Activated CD4-positive, alpha-beta T cell treated with anti-CD3 and anti-CD28 coated beads, Interleukin-2, amount 10 ng/mL, durations not matched to agents 24 days and 14 days (primary cell): Measurements from ENCODE around the gene PRR15. TPM values are rescaled to one million over a fixed set of nuclear protein-coding genes. Genes with fewer than 3 reads are reported as not detected.
A peak's percentile ranks its signal among the peaks of the same experiment; 100 is the strongest.

Experiments used
- DNase-seq: peaks from one replicate; pipeline ENCODE4 v3.0.0; 2022
- H3K27ac Mint-ChIP-seq: one replicate; pipeline ENCODE4 v1.8.0; 2022; ENCODE audit warnings: mild to moderate bottlenecking, mixed read lengths
- H3K27me3 Mint-ChIP-seq: one replicate; pipeline ENCODE4 v1.8.0; 2022; ENCODE audit warnings: mixed read lengths
- H3K36me3 Mint-ChIP-seq: one replicate; pipeline ENCODE4 v1.8.0; 2022; ENCODE audit warnings: low read depth, mild to moderate bottlenecking, mixed read lengths
- H3K4me1 Mint-ChIP-seq: one replicate; pipeline ENCODE4 v1.8.0; 2021; ENCODE audit warnings: mixed read lengths
- H3K4me3 Mint-ChIP-seq: one replicate; pipeline ENCODE4 v1.8.0; 2022; ENCODE audit warnings: mild to moderate bottlenecking, moderate library complexity, mixed read lengths
- H3K9me3 Mint-ChIP-seq: one replicate; pipeline ENCODE4 v1.8.0; 2021; ENCODE audit warnings: mixed read lengths
- intact Hi-C: fragments of 100-400 bp; cut with micrococcal nuclease; formaldehyde crosslinking; loops from one replicate; pipeline ENCODE4 v1.15.1; 2023
- total RNA-seq: library from RNA; stranded (reverse); gene quantifications from 2 replicates; pipeline ENCODE4 v1.2.3, GENCODE V29; 2022

Gene PRR15
- total RNA-seq, 1 donor from 2014 or later, result not detected

- no peak overlapping the region for H3K27ac Mint-ChIP-seq
- intact Hi-C loops, result no loop called here
- DNase-seq, result no peak
Measured at GRCh38 chr7:29561271-29561670, 2.4 kb upstream of the PRR15 start.

GRCh38 chr7:29562307-29562706 lies 1.3 kb upstream of the PRR15 start:
- DNase-seq, result no peak
- Mint-ChIP-seq H3K9me3 (peaks cover 5% of the 10 kb centered on the region), H3K4me3 (no peak overlapping the region), H3K27me3 (peaks cover 69% of the 10 kb centered on the region), H3K27ac (no peak overlapping the region), H3K36me3 (peaks cover 4% of the 10 kb centered on the region), H3K4me1 (peaks cover 8% of the 10 kb centered on the region)
- intact Hi-C loops, result no loop called here

More at GRCh38 chr7:29561271-29561670, 2.4 kb upstream of the PRR15 start:
- Mint-ChIP-seq H3K36me3 (peaks cover 4% of the 10 kb centered on the region), H3K4me3 (no peak overlapping the region), H3K4me1 (peaks cover 8% of the 10 kb centered on the region), H3K9me3 (peaks cover 5% of the 10 kb centered on the region), H3K27me3 (peaks cover 60% of the 10 kb centered on the region)

- intact Hi-C loops, result loop anchor here (5.0 kb wide), 1 partner anchor 607 kb away; the partner anchor contains the start of gene TRIL
- Mint-ChIP-seq H3K27ac (no peak overlapping the region), H3K9me3 (peaks cover 5% of the 10 kb centered on the region), H3K4me3 (peak overlapping the region; percentile 85), H3K36me3 (peaks cover 4% of the 10 kb centered on the region), H3K27me3 (peaks cover 72% of the 10 kb centered on the region), H3K4me1 (peaks cover 8% of the 10 kb centered on the region)
- DNase-seq, result peak; percentile 64
Measured at GRCh38 chr7:29564496-29565223, 1.0 kb downstream of the PRR15 start.

GRCh38 chr7:29565224-29565630 lies 1.6 kb downstream of the PRR15 start:
- no peak overlapping the region for H3K27ac Mint-ChIP-seq
- DNase-seq, result no peak
- intact Hi-C loops, result loop anchor here (5.0 kb wide), 1 partner anchor 608 kb away; the partner anchor contains the start of gene TRIL
- peaks cover 70% of the 10 kb centered on the region for H3K27me3 Mint-ChIP-seq
- H3K36me3 Mint-ChIP-seq, result peaks cover 4% of the 10 kb centered on the region
- H3K4me3 Mint-ChIP-seq, result peak overlapping the region; percentile 85
- H3K4me1 Mint-ChIP-seq, result peaks cover 8% of the 10 kb centered on the region
- peaks cover 5% of the 10 kb centered on the region for H3K9me3 Mint-ChIP-seq

- peak overlapping the region; percentile 85 for H3K4me3 Mint-ChIP-seq
- no peak for DNase-seq
- peaks cover 4% of the 10 kb centered on the region for H3K36me3 Mint-ChIP-seq
- H3K4me1 Mint-ChIP-seq, result peaks cover 8% of the 10 kb centered on the region
- no peak overlapping the region for H3K27ac Mint-ChIP-seq
- peaks cover 67% of the 10 kb centered on the region for H3K27me3 Mint-ChIP-seq
- H3K9me3 Mint-ChIP-seq, result peaks cover 5% of the 10 kb centered on the region
- intact Hi-C loops, result loop anchor here (5.0 kb wide), 1 partner anchor 608 kb away; the partner anchor contains the start of gene TRIL
Measured at GRCh38 chr7:29565634-29565981, 2.0 kb downstream of the PRR15 start.

- Mint-ChIP-seq H3K27me3 (peaks cover 69% of the 10 kb centered on the region), H3K36me3 (peaks cover 4% of the 10 kb centered on the region), H3K27ac (no peak overlapping the region), H3K4me1 (peaks cover 8% of the 10 kb centered on the region), H3K4me3 (peak overlapping the region; percentile 51), H3K9me3 (peaks cover 5% of the 10 kb centered on the region)
- intact Hi-C loops, result loop anchor here (5.0 kb wide), 1 partner anchor 609 kb away; the partner anchor contains the start of gene TRIL
- no peak for DNase-seq
Measured at GRCh38 chr7:29565982-29566746, 2.5 kb downstream of the PRR15 start.

- Mint-ChIP-seq H3K9me3 (peaks cover 5% of the 10 kb centered on the region), H3K4me1 (peaks cover 8% of the 10 kb centered on the region), H3K27ac (no peak overlapping the region), H3K27me3 (peaks cover 64% of the 10 kb centered on the region), H3K36me3 (peaks cover 4% of the 10 kb centered on the region), H3K4me3 (no peak overlapping the region)
- intact Hi-C loops, result loop anchor here (5.0 kb wide), 1 partner anchor 610 kb away; the partner anchor contains the start of gene TRIL
- DNase-seq, result no peak
Measured at GRCh38 chr7:29567174-29567573, 3.5 kb downstream of the PRR15 start.

- Mint-ChIP-seq H3K4me3 (no peak overlapping the region), H3K9me3 (peaks cover 5% of the 10 kb centered on the region), H3K36me3 (peaks cover under 1% of the 10 kb centered on the region), H3K4me1 (peaks cover 4% of the 10 kb centered on the region), H3K27ac (no peak overlapping the region), H3K27me3 (peaks cover 54% of the 10 kb centered on the region)
- DNase-seq, result no peak
- intact Hi-C loops, result loop anchor here (5.0 kb wide), 1 partner anchor 612 kb away; the partner anchor contains the start of gene TRIL
Measured at GRCh38 chr7:29569648-29570047, 6.0 kb downstream of the PRR15 start.

GRCh38 chr7:29572558-29572957 lies 8.9 kb downstream of the PRR15 start:
- Mint-ChIP-seq H3K36me3 (no peaks in the 10 kb centered on the region), H3K27ac (no peak overlapping the region), H3K4me1 (no peaks in the 10 kb centered on the region), H3K27me3 (peaks cover 29% of the 10 kb centered on the region), H3K4me3 (no peak overlapping the region), H3K9me3 (peaks cover 5% of the 10 kb centered on the region)
- no peak for DNase-seq
- intact Hi-C loops, result no loop called here

- no peak overlapping the region for H3K27ac Mint-ChIP-seq
- no peaks in the 10 kb centered on the region for H3K4me1 Mint-ChIP-seq
- H3K4me3 Mint-ChIP-seq, result no peak overlapping the region
- no peaks in the 10 kb centered on the region for H3K36me3 Mint-ChIP-seq
- peaks cover 20% of the 10 kb centered on the region for H3K27me3 Mint-ChIP-seq
- intact Hi-C loops, result no loop called here
- no peak for DNase-seq
- peaks cover 5% of the 10 kb centered on the region for H3K9me3 Mint-ChIP-seq
Measured at GRCh38 chr7:29573567-29573966, 9.9 kb downstream of the PRR15 start.

- intact Hi-C loops, result no loop called here
- Mint-ChIP-seq H3K27ac (no peak overlapping the region), H3K4me3 (no peak overlapping the region), H3K27me3 (peaks cover 16% of the 10 kb centered on the region), H3K9me3 (peaks cover 5% of the 10 kb centered on the region), H3K36me3 (no peaks in the 10 kb centered on the region), H3K4me1 (no peaks in the 10 kb centered on the region)
- DNase-seq, result no peak
Measured at GRCh38 chr7:29574659-29575058, 11.0 kb downstream of the PRR15 start.

GRCh38 chr7:29587195-29587808 lies 23.7 kb downstream of the PRR15 start:
- H3K27me3 Mint-ChIP-seq, result no peaks in the 10 kb centered on the region
- no peak overlapping the region for H3K4me3 Mint-ChIP-seq
- no peaks in the 10 kb centered on the region for H3K9me3 Mint-ChIP-seq
- H3K4me1 Mint-ChIP-seq, result peaks cover 4% of the 10 kb centered on the region
- intact Hi-C loops, result no loop called here
- H3K27ac Mint-ChIP-seq, result no peak overlapping the region
- no peaks in the 10 kb centered on the region for H3K36me3 Mint-ChIP-seq
- DNase-seq, result peak; percentile 27

GRCh38 chr7:29588212-29588611 lies 24.6 kb downstream of the PRR15 start:
- Mint-ChIP-seq H3K4me1 (peaks cover 4% of the 10 kb centered on the region), H3K9me3 (no peaks in the 10 kb centered on the region), H3K4me3 (no peak overlapping the region), H3K36me3 (no peaks in the 10 kb centered on the region), H3K27ac (no peak overlapping the region), H3K27me3 (no peaks in the 10 kb centered on the region)
- intact Hi-C loops, result no loop called here
- DNase-seq, result peak; percentile 33
